COLO668 (cell line): ENCODE data around the gene CNIH3.

Source experiments
- DNase-seq: peaks from one replicate; lab custom pipeline; 2025; ENCODE audit not compliant: unreplicated experiment; lab: John Stamatoyannopoulos, UW

The CNIH3 gene

DNA sequence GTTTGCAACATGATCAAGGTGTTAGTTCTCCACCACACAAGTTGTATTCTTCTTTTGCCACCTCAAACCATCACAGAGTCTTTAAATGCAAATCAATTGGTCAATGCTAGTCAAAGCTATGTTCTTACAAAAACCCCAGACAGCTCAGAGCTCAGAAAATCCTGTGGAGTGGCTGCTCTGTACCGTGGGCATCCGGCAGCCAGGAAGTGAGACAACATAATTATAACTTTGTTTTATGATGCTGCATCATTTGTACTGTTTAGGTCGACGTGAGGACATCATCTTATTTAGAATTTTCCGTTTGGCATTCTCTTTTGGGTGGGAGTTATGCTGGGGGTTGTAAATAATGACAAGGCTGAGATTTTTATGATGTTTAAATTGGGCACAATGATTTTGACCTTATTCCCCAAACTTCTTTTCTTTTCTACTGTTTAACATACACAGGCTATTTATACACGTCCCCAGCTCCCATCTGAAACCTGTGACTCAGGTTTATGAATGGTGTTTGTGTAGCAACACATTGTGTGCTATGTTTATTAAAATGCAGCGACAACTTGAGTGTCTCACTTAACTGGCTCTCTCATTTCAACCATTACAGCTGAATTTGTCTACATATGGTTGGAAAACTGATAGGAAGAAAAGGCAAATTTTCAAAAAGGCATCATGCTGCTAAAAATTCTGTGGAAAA, 124.0 kb downstream of the CNIH3 start:
- DNase-seq: no peak

- no peak for DNase-seq
Measured at GRCh38 chr1:224740685-224741052, 124.6 kb downstream of the CNIH3 start.

GRCh38 chr1:224742349-224742748, 126.2 kb downstream of the CNIH3 start:
- DNase-seq: no peak

DNA sequence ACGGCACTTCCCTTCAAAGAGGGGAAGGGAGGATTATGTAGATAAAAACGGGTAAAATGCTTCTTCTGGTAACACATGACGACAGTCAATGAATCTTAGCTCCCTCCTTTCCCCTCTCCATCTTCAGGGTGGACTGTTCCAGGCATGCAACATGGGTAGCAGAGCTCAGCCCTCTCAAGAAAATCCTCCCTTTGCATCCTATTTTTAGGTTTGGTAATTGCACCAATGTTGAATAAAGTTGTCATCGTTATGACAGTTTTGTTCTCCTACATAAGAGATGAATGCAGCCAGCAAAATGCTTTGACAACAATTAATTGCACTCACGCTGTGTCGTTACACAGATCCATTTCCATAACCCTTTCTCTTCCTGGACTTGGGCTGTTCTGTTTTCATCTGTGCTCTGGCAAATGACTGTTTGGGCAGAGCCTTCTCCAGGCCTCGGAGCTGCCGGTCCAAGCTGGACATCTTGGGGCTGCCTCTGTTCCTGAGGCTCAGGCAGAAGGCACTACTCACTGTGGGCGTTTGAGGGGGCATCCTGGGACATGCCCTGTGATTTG, 127.6 kb downstream of the CNIH3 start:
- no peak for DNase-seq

GRCh38 chr1:224744521-224744920, 128.4 kb downstream of the CNIH3 start:
- DNase-seq: no peak

GRCh38 chr1:224745394-224745793, 129.3 kb downstream of the CNIH3 start:
- no peak for DNase-seq

DNA sequence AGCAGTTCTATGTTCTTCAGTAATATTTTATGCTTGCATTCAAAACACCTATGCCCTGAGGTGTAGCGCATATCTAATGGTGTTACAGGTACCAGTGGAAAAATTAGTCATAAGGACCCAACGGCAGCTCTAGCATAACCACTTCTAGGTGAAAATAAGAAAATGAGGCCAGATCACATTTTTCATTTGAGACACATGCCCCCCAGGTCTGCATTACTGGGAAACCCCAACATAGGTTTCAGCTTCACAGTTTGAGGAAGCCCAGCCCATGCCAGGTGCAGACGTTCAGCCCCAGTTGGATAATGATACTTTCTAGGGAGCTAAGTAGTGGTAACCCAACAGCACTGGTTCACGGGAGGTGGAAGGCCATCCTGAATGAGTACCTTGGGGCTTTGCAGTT, 129.8 kb downstream of the CNIH3 start:
- no peak for DNase-seq

GRCh38 chr1:224747578-224747977, 131.5 kb downstream of the CNIH3 start:
- no peak for DNase-seq

GRCh38 chr1:224749916-224750315, 133.8 kb downstream of the CNIH3 start:
- no peak for DNase-seq

DNA sequence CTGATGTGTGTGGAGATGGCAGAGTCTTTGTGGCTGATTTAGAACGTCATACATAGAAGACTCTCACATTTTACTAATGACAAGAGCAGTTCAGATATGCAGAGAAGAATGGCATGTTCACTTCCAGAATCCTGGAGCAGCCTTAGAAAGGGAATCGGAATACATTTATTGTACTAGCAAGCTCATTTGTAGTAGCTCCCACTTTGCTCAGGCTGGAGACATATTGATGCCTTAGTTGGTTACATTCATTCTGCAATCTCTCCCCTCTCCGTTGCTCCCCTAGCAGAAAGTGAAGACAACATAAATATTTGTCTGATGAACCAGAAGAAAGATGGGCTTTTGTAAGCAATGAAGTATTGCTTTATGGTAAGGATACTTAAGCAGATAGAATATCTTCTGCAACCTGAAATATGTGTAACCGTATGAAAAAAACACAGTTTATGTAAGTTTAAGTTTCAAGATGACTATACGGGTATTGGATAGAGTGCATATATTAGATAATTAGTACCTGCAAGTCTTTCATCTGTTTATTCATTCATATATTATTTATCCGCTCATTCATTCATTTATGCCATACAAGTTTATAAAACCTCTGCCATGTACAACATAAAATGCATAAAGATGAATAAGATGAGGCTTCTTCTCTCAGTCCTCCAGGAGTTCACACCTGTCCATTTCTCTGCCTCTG, 135.7 kb downstream of the CNIH3 start:
- DNase-seq: no peak

DNA sequence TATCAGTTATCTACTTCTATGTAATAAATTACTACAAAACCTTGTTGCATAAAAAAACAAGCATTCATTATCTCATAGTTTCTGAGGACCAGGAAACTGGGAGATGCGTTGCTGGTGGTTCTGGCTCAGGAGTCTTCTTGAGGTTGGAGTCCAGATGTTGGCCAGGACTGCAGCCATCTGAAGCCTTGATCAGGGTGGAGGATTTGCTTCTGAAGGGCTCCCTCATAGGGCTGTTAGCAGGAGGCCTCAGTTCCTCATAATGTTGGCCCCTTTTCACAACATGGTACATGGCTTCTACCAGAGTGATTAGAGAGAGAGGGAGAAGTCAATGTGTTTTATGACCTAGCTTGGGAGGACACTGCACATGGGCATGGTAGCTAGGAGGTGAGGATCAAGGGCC, 137.4 kb downstream of the CNIH3 start:
- no peak for DNase-seq

- no peak for DNase-seq
Measured at GRCh38 chr1:224755586-224755985, 139.5 kb downstream of the CNIH3 start.

GRCh38 chr1:224757508-224757907, 141.4 kb downstream of the CNIH3 start:
- DNase-seq: no peak

DNA sequence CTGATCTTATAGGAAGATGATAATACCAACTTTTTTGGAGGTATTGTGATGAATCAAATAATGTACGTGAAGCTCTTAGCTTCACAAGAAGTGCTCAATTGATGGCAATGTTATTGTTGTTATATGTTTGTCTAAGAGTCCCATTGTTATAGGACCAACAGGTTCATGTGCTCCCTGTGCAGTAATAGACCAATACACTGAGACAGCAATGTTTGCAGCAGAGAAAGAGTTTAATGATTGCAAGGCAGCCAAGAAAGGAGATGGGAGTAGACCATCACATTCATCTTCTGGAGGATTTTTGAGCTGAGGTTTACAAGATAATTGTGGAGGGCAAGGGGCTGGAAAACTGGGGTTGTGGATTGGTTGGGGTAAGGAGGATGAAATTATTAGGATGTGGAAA, 143.0 kb downstream of the CNIH3 start:
- no peak for DNase-seq

- DNase-seq: no peak
Measured at GRCh38 chr1:224759681-224760091, 143.6 kb downstream of the CNIH3 start.

- DNase-seq: no peak
Measured at GRCh38 chr1:224760163-224760562, 144.0 kb downstream of the CNIH3 start.

- no peak for DNase-seq
Measured at GRCh38 chr1:224761245-224761644, 145.1 kb downstream of the CNIH3 start.

DNA sequence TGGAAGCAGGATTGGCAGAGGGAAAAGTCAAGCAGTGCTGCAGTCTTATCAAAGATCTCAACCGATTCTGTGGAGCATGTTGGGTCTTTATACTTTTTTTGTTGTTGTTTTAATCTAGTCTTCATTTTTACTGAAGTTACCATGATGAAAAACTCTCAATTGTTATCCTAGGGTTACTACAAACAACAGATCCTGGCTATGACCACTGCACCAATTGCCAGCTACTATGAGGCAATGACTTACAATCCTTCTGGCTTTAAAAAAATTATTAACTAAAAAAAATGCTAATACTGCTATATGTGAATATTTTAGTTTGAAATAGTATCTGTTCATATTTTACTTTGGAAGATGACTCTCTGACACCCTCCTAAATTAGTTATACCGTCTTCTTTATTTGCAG, 145.9 kb downstream of the CNIH3 start:
- no peak for DNase-seq

DNA sequence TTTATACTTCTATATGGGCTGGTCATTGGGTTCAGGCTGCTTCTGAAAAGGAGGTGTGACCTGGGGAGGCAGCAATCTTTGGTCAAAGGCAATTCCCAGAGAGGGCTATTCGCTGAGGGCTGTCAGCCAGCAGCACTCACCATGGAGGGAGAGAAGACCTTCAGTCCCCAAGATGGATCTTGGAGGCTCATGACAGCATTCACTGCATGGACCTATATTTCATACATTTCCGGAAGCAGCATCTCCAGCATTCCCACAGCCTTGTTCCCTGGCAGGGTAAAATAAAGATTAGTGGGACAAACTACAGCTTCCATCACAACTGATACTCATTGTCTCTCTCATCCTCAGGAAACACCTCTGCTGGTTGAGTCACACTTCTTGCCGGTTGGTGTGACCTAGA, 146.6 kb downstream of the CNIH3 start:
- DNase-seq: no peak

- DNase-seq: no peak
Measured at GRCh38 chr1:224763126-224763775, 147.1 kb downstream of the CNIH3 start.

DNA sequence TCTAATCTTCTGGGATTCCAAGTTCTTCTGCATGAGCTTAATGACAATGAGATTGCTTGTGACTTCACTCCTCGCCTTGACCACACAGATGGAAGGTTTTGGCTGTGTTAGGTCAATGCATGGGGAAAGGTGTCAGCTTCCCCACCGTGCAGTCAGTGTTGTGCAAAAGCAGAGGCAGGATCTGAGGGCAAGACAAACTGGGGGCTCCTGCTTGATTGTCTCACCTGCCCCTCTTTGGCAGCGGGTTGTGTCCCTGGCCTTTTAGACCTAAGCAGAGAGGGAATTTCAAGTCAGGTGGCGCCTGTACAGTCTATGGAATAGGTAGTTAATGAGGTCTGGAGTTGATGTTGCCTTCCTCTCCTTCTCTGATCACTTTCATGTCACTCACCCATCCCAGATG, 150.1 kb downstream of the CNIH3 start:
- no peak for DNase-seq

DNA sequence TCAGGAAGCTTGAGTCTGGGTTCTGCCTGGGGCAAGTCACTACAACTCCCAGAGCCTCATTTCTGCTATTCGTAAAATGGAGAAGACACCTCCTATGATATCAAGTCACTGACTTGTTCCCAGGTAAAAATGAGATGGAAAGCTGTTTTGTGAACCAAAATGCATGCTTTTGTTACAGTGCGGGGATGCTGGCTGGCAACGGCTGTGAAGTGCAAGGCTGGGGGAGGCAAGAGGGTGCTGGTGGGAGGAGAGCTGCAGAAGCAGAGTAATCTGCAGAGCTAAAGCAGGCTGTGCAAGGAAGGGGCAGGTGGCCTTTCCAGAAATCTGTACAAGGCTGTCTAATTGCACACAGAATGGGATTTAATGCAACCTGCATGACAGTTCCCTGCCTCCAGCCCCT, 150.9 kb downstream of the CNIH3 start:
- DNase-seq: no peak
